Spleen (tissue), 11 donors: Measurements from ENCODE around the gene FHIT. TPM values are rescaled to one million over a fixed set of nuclear protein-coding genes. Genes with fewer than 3 reads are reported as not detected.
"Not testable (repeated sequence)": the region's sequence is repeated elsewhere in the genome, so short reads cannot be mapped to it uniquely, and the experiment has no call there.

Experiments
- DNase-seq: peaks from one replicate; pipeline ENCODE4 v3.0.0-alpha.2; 2020
- H3K27ac ChIP-seq, 8 donors: fragments of 200-600 bp; sonication (generic) in 7 of 8; 1 replicate in 4 of 8; 2 replicates in 4 of 8; pipeline versions ENCODE4 v1.5.0 to v1.8.0; 2016 to 2021; ENCODE audit warnings: inconsistent platforms in 4 of 8, mild to moderate bottlenecking in 4 of 8, moderate library complexity in 1 of 8
- H3K27me3 ChIP-seq, 7 donors: fragments of 200-600 bp; sonication (generic) in 6 of 7; replicated peaks in 1 of 7; 1 replicate in 4 of 7; 2 replicates in 3 of 7; pipeline versions ENCODE4 v1.5.0 to v1.8.0; 2016 to 2021; ENCODE audit warnings: inconsistent platforms in 3 of 7, mild to moderate bottlenecking in 1 of 7
- H3K36me3 ChIP-seq, 6 donors: fragments of 200-600 bp; sonication (generic) in 5 of 6; 1 replicate in 4 of 6; 2 replicates in 2 of 6; pipeline versions ENCODE4 v1.5.0 to v1.8.0; 2016 to 2021; ENCODE audit warnings: inconsistent platforms in 2 of 6
- H3K4me1 ChIP-seq, 6 donors: fragments of 200-600 bp; sonication (generic) in 5 of 6; 1 replicate in 3 of 6; 2 replicates in 3 of 6; pipeline versions ENCODE4 v1.5.0 to v1.8.0; 2016 to 2021; ENCODE audit warnings: inconsistent platforms in 3 of 6
- H3K4me3 ChIP-seq, 8 donors: fragments of 200-600 bp; sonication (generic) in 7 of 8; 1 replicate in 4 of 8; 2 replicates in 4 of 8; pipeline versions ENCODE4 v1.5.0 to v1.8.0; 2016 to 2021; ENCODE audit warnings: inconsistent platforms in 4 of 8, mild to moderate bottlenecking in 4 of 8, moderate library complexity in 2 of 8
- H3K9me3 ChIP-seq, 8 donors: fragments of 200-600 bp; sonication (generic) in 7 of 8; 1 replicate in 4 of 8; 2 replicates in 4 of 8; pipeline versions ENCODE4 v1.5.0 to v1.8.0; 2016 to 2021; ENCODE audit warnings: inconsistent platforms in 4 of 8
- CTCF ChIP-seq, 11 experiments: fragments of 200-600 bp in 7 of 11; fragments of 450-650 bp in 4 of 11; sonication (generic) in 4 of 11; IDR thresholded peaks in 8 of 11; conservative IDR thresholded peaks in 3 of 11; 1 replicate in 7 of 11; 2 replicates in 4 of 11; pipeline versions ENCODE4 v1.4.0 to v1.8.0; 2016 to 2021; ENCODE audit warnings: antibody characterized with exemption in 11 of 11, inconsistent platforms in 4 of 11, mild to moderate bottlenecking in 1 of 11
- POLR2A ChIP-seq, 3 donors: fragments of 450-650 bp; IDR thresholded peaks; one replicate each; pipeline ENCODE4 v1.5.1; 2017; ENCODE audit warnings: antibody characterized with exemption in 3 of 3, mild to moderate bottlenecking in 1 of 3
- POLR2AphosphoS5 ChIP-seq, 3 donors: sonication (generic); formaldehyde crosslinking; IDR thresholded peaks; one replicate each; pipeline ENCODE4 v1.5.1; 2017; ENCODE audit warnings: antibody characterized with exemption in 3 of 3
- WGBS, 5 donors: extraction: QIAGEN DNeasy Blood & Tissue Kit in 3 of 5; methylation state at CpG; one replicate each; pipeline versions ENCODE4 v1.1.5 to v1.1.7; 2013 to 2018; 5-methylcytosine and 5-hydroxymethylcytosine counted together
- intact Hi-C: fragments of 100-400 bp; cut with DNase I; formaldehyde crosslinking; loops from one replicate; pipeline ENCODE4 v1.15.0; 2023; ENCODE audit warnings: low total_unique reads
- polyA plus RNA-seq, 3 donors: library from polyadenylated mRNA; stranded (reverse); fragments of 200-250 nt; gene quantifications; one replicate each; pipeline ENCODE4 v1.2.1, GENCODE V29; 2013
- total RNA-seq, 7 donors: library from RNA; depleted of rRNA in 3 of 7; stranded (reverse); fragments of >200 nt in 3 of 7; fragmentation: NEBNext Ultra II Directional in 4 of 7; extraction: Animal tissue kit (Norgen Biotek cat#: 25700) in 4 of 7; gene quantifications; one replicate each; pipeline versions ENCODE4 v1.1.0 to v1.2.1, GENCODE V29; 2016 to 2021
- donor health status: healthy with polysubstance abuse.
- donor health status: DM: no; HTN: no; CAD: no; lungs with moderate emphysema.
- donor health status: DM: no; HTN: no; CAD: no.
- donor health status: Bipolar disorder and iron deficiency.
- donor health status: healthy.
- donor health status: DM: no; HTN: no; CAD: no.
- donor health status: DM: yes; HTN: yes; CAD: no.

The FHIT gene
- total and polyA plus RNA-seq, 10 donors = 4.1 to 23.1 (median 12.2) TPM

GRCh38 chr3:60549863-60550262 lies 701.4 kb downstream of the FHIT start:
- Histone ChIP-seq H3K4me1 (no peaks in the 10 kb centered on the region), H3K27me3 (no peaks in the 10 kb centered on the region), H3K36me3 (no peaks in the 10 kb centered on the region), H3K4me3 (no peak overlapping the region), H3K9me3 (no peaks in the 10 kb centered on the region), H3K27ac (no peak overlapping the region)
- DNase-seq = no peak
- TF ChIP-seq POLR2A (IDR thresholded peaks at IDR 0.05) (no peak), CTCF (IDR thresholded peaks at IDR 0.05 in 8 of 11, conservative IDR thresholded peaks at IDR 0.05 in 3 of 11) (no peak), POLR2AphosphoS5 (IDR thresholded peaks at IDR 0.05) (no peak)
- WGBS, 5 donors = 73 to 92% (median 85%) methylated on average over 2 of the region's 2 CpGs
- intact Hi-C loops = no loop called here

GRCh38 chr3:60542995-60543394 lies 708.3 kb downstream of the FHIT start:
- H3K4me3 ChIP-seq = no peak overlapping the region
- intact Hi-C loops = no loop called here
- WGBS, 5 donors = 63 to 83% (median 78%) methylated on average over 3 of the region's 3 CpGs

GRCh38 chr3:60539394-60539793 lies 711.9 kb downstream of the FHIT start:
- H3K27me3 ChIP-seq, intact Hi-C loops, H3K4me1 ChIP-seq, H3K36me3 ChIP-seq, H3K27ac ChIP-seq, DNase-seq, H3K4me3 ChIP-seq: not testable (repeated sequence)
- H3K9me3 ChIP-seq = peaks cover 0 to 12% (median 1%) of the 10 kb centered on the region in 8 donors
- WGBS, 5 donors = 84 to 98% (median 93%) methylated on average over 2 of the region's 2 CpGs

More at GRCh38 chr3:60542995-60543394, 708.3 kb downstream of the FHIT start:
- no peaks in the 10 kb centered on the region for H3K36me3 ChIP-seq
- DNase-seq = no peak
- peaks cover 0 to 10% (median under 1%) of the 10 kb centered on the region in 8 donors for H3K9me3 ChIP-seq
- TF ChIP-seq CTCF (IDR thresholded peaks at IDR 0.05 in 8 of 11, conservative IDR thresholded peaks at IDR 0.05 in 3 of 11) (no peak), POLR2A (IDR thresholded peaks at IDR 0.05) (no peak), POLR2AphosphoS5 (IDR thresholded peaks at IDR 0.05) (no peak)
- H3K27me3 ChIP-seq = no peaks in the 10 kb centered on the region
- H3K4me1 ChIP-seq = no peaks in the 10 kb centered on the region
- no peak overlapping the region for H3K27ac ChIP-seq

DNA sequence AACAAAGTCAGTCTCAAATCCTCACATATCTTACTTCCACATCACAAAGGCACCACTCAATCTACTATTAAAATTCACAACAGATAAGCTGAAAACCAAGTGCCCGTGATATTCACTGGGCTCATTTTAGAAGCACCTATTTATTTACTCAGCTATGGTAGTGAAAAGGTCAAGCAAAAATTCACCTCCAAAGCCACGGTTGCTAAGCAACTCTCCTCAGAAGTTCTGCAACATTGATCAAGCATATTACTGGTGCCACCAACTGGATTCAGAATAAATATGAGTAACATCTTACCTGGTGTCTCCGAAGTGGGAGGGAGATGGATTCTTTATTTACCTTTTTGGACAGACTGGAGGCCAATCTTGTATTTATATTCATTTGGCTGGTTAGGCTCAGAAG lies 714.8 kb downstream of the FHIT start:
- H3K4me3 ChIP-seq = no peak overlapping the region
- no peak for TF ChIP-seq CTCF (IDR thresholded peaks at IDR 0.05 in 8 of 11, conservative IDR thresholded peaks at IDR 0.05 in 3 of 11)
- TF ChIP-seq POLR2AphosphoS5 (IDR thresholded peaks at IDR 0.05) = no peak
- TF ChIP-seq POLR2A (IDR thresholded peaks at IDR 0.05) = no peak
- H3K4me1 ChIP-seq = no peaks in the 10 kb centered on the region
- no peaks in the 10 kb centered on the region for H3K27me3 ChIP-seq
- peaks cover 0 to 12% (median 1%) of the 10 kb centered on the region in 8 donors for H3K9me3 ChIP-seq
- no peak for DNase-seq
- no peak overlapping the region for H3K27ac ChIP-seq
- no peaks in the 10 kb centered on the region for H3K36me3 ChIP-seq
- WGBS, 5 donors = 71 to 84% (median 81%) methylated on average over 3 of the region's 3 CpGs
- intact Hi-C loops = no loop called here

- Histone ChIP-seq H3K4me1 (no peaks in the 10 kb centered on the region), H3K36me3 (no peaks in the 10 kb centered on the region), H3K4me3 (no peak overlapping the region), H3K27ac (no peak overlapping the region), H3K27me3 (no peaks in the 10 kb centered on the region), H3K9me3 (no peaks in the 10 kb centered on the region)
- no peak for DNase-seq
- TF ChIP-seq POLR2AphosphoS5 (IDR thresholded peaks at IDR 0.05) (no peak), POLR2A (IDR thresholded peaks at IDR 0.05) (no peak), CTCF (IDR thresholded peaks at IDR 0.05 in 8 of 11, conservative IDR thresholded peaks at IDR 0.05 in 3 of 11) (no peak)
- intact Hi-C loops = no loop called here
- WGBS, 5 donors = 94 to 98% (median 96%) methylated on average over 5 of the region's 5 CpGs
Measured at GRCh38 chr3:60531759-60532158, 719.5 kb downstream of the FHIT start.
